Measurements from ENCODE around the gene PRSS53. TPM values are rescaled to one million over a fixed set of nuclear protein-coding genes. Genes with fewer than 3 reads are reported as not detected.

PRSS53 gene
- total and polyA plus RNA-seq, 4 donors = 1.4 to 2.3 (median 1.9) TPM

GRCh38 chr16:31073970-31074813, 14.6 kb downstream of the PRSS53 start, which contains the start of the genes ZNF646 and ZNF668:
TSS of gene ZNF646 (plus strand) at chr16:31074422. CDS start at chr16:31076325, 1,903 bp downstream.
TSS of gene ZNF668 (minus strand) at chr16:31074240. CDS start at chr16:31064459, 9,781 bp downstream.
- 0% methylated on average over 48 of the region's 48 CpGs for WGBS, 2 donors
- H3K36me3 ChIP-seq (ENCODE audit: control insufficient read depth in 4 of 4, insufficient read depth in 4 of 4, low read length in 4 of 4) = peaks cover 5 to 32% (median 21%) of the 10 kb centered on the region in 4 donors
- DNase-seq = peak; percentile 99 to 100 (median 99)
- peak within 1 kb of the TSS; percentile 96 to 97 for H3K27ac ChIP-seq (ENCODE audit: low read depth in 1 of 2, low read length in 1 of 2)
- no peaks in the 10 kb centered on the region for H3K9me3 ChIP-seq (ENCODE audit: control insufficient read depth in 4 of 4, insufficient read depth in 3 of 4, low read length in 3 of 4)
- H3K27me3 ChIP-seq (ENCODE audit: control insufficient read depth in 3 of 3, insufficient read depth in 3 of 3, low read length in 2 of 3) = no peaks in the 10 kb centered on the region
- no peak for TF ChIP-seq CTCF (IDR thresholded peaks at IDR 0.05; ENCODE audit: control extremely low read depth, extremely low read depth)
- ATAC-seq (ENCODE audit: insufficient read depth, low FRiP score) = peak; percentile 89
- H3K4me3 ChIP-seq = peak within 1 kb of the TSS; percentile 69
- H3K9ac ChIP-seq (ENCODE audit: insufficient read depth in 1 of 2, low read length in 2 of 2) = peak within 1 kb of the TSS; percentile 88 to 93
- H3K4me1 ChIP-seq (ENCODE audit: control insufficient read depth in 5 of 5, insufficient read depth in 5 of 5, low read length in 5 of 5) = peaks cover 7 to 19% (median 9%) of the 10 kb centered on the region in 5 donors

GRCh38 chr16:31073142-31073969, 15.4 kb downstream of the PRSS53 start:
- H3K9me3 ChIP-seq (ENCODE audit: control insufficient read depth in 4 of 4, insufficient read depth in 3 of 4, low read length in 3 of 4) = no peaks in the 10 kb centered on the region
- peak; percentile 6 for TF ChIP-seq CTCF (IDR thresholded peaks at IDR 0.05; ENCODE audit: control extremely low read depth, extremely low read depth)
- no peaks in the 10 kb centered on the region for H3K27me3 ChIP-seq (ENCODE audit: control insufficient read depth in 3 of 3, insufficient read depth in 3 of 3, low read length in 2 of 3)
- DNase-seq = peak; percentile 92 to 96 (median 95)
- ATAC-seq (ENCODE audit: insufficient read depth, low FRiP score) = peak; percentile 87
- H3K4me3 ChIP-seq = peak overlapping the region; percentile 69
- 0% methylated on average over 67 to 83 of the region's 83 CpGs for WGBS, 2 donors
- H3K36me3 ChIP-seq (ENCODE audit: control insufficient read depth in 4 of 4, insufficient read depth in 4 of 4, low read length in 4 of 4) = peaks cover 5 to 23% (median 16%) of the 10 kb centered on the region in 4 donors
- H3K9ac ChIP-seq (ENCODE audit: insufficient read depth in 1 of 2, low read length in 2 of 2) = peak overlapping the region; percentile 83 to 88
- H3K4me1 ChIP-seq (ENCODE audit: control insufficient read depth in 5 of 5, insufficient read depth in 5 of 5, low read length in 5 of 5) = peaks cover 7 to 19% (median 9%) of the 10 kb centered on the region in 5 donors
- peak overlapping the region; percentile 96 for H3K27ac ChIP-seq (ENCODE audit: low read depth in 1 of 2, low read length in 1 of 2)

GRCh38 chr16:31072540-31073141, 16.1 kb downstream of the PRSS53 start:
- DNase-seq = peak; percentile 20 to 42 (median 38)
- 3% methylated on average over 27 of the region's 27 CpGs for WGBS, 2 donors
- Histone ChIP-seq H3K27ac (ENCODE audit: low read depth in 1 of 2, low read length in 1 of 2) (peak overlapping the region; percentile 96), H3K9ac (ENCODE audit: insufficient read depth in 1 of 2, low read length in 2 of 2) (peak overlapping the region; percentile 82 to 88), H3K4me3 (peak overlapping the region; percentile 69), H3K27me3 (ENCODE audit: control insufficient read depth in 3 of 3, insufficient read depth in 3 of 3, low read length in 2 of 3) (no peaks in the 10 kb centered on the region), H3K4me1 (ENCODE audit: control insufficient read depth in 5 of 5, insufficient read depth in 5 of 5, low read length in 5 of 5) (peaks cover 7 to 19% (median 9%) of the 10 kb centered on the region in 5 donors), H3K36me3 (ENCODE audit: control insufficient read depth in 4 of 4, insufficient read depth in 4 of 4, low read length in 4 of 4) (peaks cover 5 to 16% (median 11%) of the 10 kb centered on the region in 4 donors), H3K9me3 (ENCODE audit: control insufficient read depth in 4 of 4, insufficient read depth in 3 of 4, low read length in 3 of 4) (no peaks in the 10 kb centered on the region)
- ATAC-seq (ENCODE audit: insufficient read depth, low FRiP score) = no peak
- TF ChIP-seq CTCF (IDR thresholded peaks at IDR 0.05; ENCODE audit: control extremely low read depth, extremely low read depth) = no peak
